ENCODE data around the gene BMS1.
A peak's percentile ranks its signal among the peaks of the same experiment; 100 is the strongest.
"Not testable (repeated sequence)": the region's sequence is repeated elsewhere in the genome, so short reads cannot be mapped to it uniquely, and the experiment has no call there.

Gene BMS1

GRCh38 chr10:42866115-42866995, 83.8 kb downstream of the BMS1 start:
- peak; percentile 49 for DNase-seq (ENCODE audit: low spot score)

- no peak for DNase-seq (ENCODE audit: low spot score)
Measured at GRCh38 chr10:42867571-42867970, 85.0 kb downstream of the BMS1 start.

- DNase-seq (ENCODE audit: low spot score) = no peak
Measured at GRCh38 chr10:42868530-42868929, 85.9 kb downstream of the BMS1 start.

GRCh38 chr10:42869977-42870350, 87.4 kb downstream of the BMS1 start:
- DNase-seq (ENCODE audit: low spot score) = no peak

GRCh38 chr10:42871138-42871641, 88.6 kb downstream of the BMS1 start:
- DNase-seq (ENCODE audit: low spot score) = not testable (repeated sequence)

- DNase-seq (ENCODE audit: low spot score) = no peak
Measured at GRCh38 chr10:42871823-42872222, 89.2 kb downstream of the BMS1 start.

- DNase-seq (ENCODE audit: low spot score) = no peak
Measured at GRCh38 chr10:42872865-42873435, 90.4 kb downstream of the BMS1 start.

- DNase-seq (ENCODE audit: low spot score) = no peak
Measured at GRCh38 chr10:42874713-42875387, 92.3 kb downstream of the BMS1 start.

GRCh38 chr10:42875388-42875755, 92.8 kb downstream of the BMS1 start:
- no peak for DNase-seq (ENCODE audit: low spot score)

- no peak for DNase-seq (ENCODE audit: low spot score)
Measured at GRCh38 chr10:42875798-42876341, 93.3 kb downstream of the BMS1 start.

- DNase-seq (ENCODE audit: low spot score) = no peak
Measured at GRCh38 chr10:42876476-42876875, 93.9 kb downstream of the BMS1 start.

GRCh38 chr10:42876945-42877344, 94.3 kb downstream of the BMS1 start:
- no peak for DNase-seq (ENCODE audit: low spot score)

- no peak for DNase-seq (ENCODE audit: low spot score)
Measured at GRCh38 chr10:42877496-42878030, 95.0 kb downstream of the BMS1 start.

GRCh38 chr10:42878134-42878820, 95.7 kb downstream of the BMS1 start:
- DNase-seq (ENCODE audit: low spot score) = no peak

- no peak for DNase-seq (ENCODE audit: low spot score)
Measured at GRCh38 chr10:42878821-42879195, 96.2 kb downstream of the BMS1 start.

- no peak for DNase-seq (ENCODE audit: low spot score)
Measured at GRCh38 chr10:42879380-42880254, 97.0 kb downstream of the BMS1 start.

- DNase-seq (ENCODE audit: low spot score) = no peak
Measured at GRCh38 chr10:42880255-42880620, 97.6 kb downstream of the BMS1 start.

- no peak for DNase-seq (ENCODE audit: low spot score)
Measured at GRCh38 chr10:42882597-42882996, 100.0 kb downstream of the BMS1 start.
